ENCODE measurements around the gene MANEA.
A peak's percentile ranks its signal among the peaks of the same experiment; 100 is the strongest.
"Not testable (repeated sequence)": the region's sequence is repeated elsewhere in the genome, so short reads cannot be mapped to it uniquely, and the experiment has no call there.

The MANEA gene

GRCh38 chr6:95577304-95578105 lies at the start of gene MANEA:
TSS of gene MANEA (plus strand) at chr6:95577535. CDS start at chr6:95586440, 8,905 bp downstream.
- DNase-seq (ENCODE audit: low read depth), result peak; percentile 90

GRCh38 chr6:95529762-95530161 lies 47.6 kb upstream of the MANEA start:
- DNase-seq (ENCODE audit: low read depth), result no peak

- no peak for DNase-seq (ENCODE audit: low read depth)
Observed at GRCh38 chr6:95530176-95530819, 47.0 kb upstream of the MANEA start.

- DNase-seq (ENCODE audit: low read depth), result no peak
Observed at GRCh38 chr6:95543798-95544197, 33.5 kb upstream of the MANEA start.

- no peak for DNase-seq (ENCODE audit: low read depth)
Observed at GRCh38 chr6:95544517-95545225, 32.7 kb upstream of the MANEA start.

- no peak for DNase-seq (ENCODE audit: low read depth)
Observed at GRCh38 chr6:95545226-95545625, 32.1 kb upstream of the MANEA start.

- DNase-seq (ENCODE audit: low read depth), result no peak
Observed at GRCh38 chr6:95545686-95546085, 31.6 kb upstream of the MANEA start.

GRCh38 chr6:95546148-95546547 lies 31.2 kb upstream of the MANEA start:
- no peak for DNase-seq (ENCODE audit: low read depth)

GRCh38 chr6:95547043-95547442 lies 30.3 kb upstream of the MANEA start:
- no peak for DNase-seq (ENCODE audit: low read depth)

GRCh38 chr6:95548188-95548786 lies 29.0 kb upstream of the MANEA start:
- no peak for DNase-seq (ENCODE audit: low read depth)

GRCh38 chr6:95551678-95552324 lies 25.5 kb upstream of the MANEA start:
- no peak for DNase-seq (ENCODE audit: low read depth)

- no peak for DNase-seq (ENCODE audit: low read depth)
Observed at GRCh38 chr6:95553880-95554279, 23.5 kb upstream of the MANEA start.

- DNase-seq (ENCODE audit: low read depth), result not testable (repeated sequence)
Observed at GRCh38 chr6:95560956-95561355, 16.4 kb upstream of the MANEA start.

GRCh38 chr6:95569560-95569959 lies 7.8 kb upstream of the MANEA start:
- no peak for DNase-seq (ENCODE audit: low read depth)

- DNase-seq (ENCODE audit: low read depth), result no peak
Observed at GRCh38 chr6:95572098-95572497, 5.2 kb upstream of the MANEA start.

- DNase-seq (ENCODE audit: low read depth), result peak; percentile 37
Observed at GRCh38 chr6:95574811-95575210, 2.5 kb upstream of the MANEA start.

GRCh38 chr6:95576218-95576997 lies 927 bp upstream of the MANEA start:
- DNase-seq (ENCODE audit: low read depth), result no peak

GRCh38 chr6:95576998-95577303 lies 384 bp upstream of the MANEA start:
- DNase-seq (ENCODE audit: low read depth), result no peak

- DNase-seq (ENCODE audit: low read depth), result no peak
Observed at GRCh38 chr6:95578106-95578410, 723 bp downstream of the MANEA start.

- no peak for DNase-seq (ENCODE audit: low read depth)
Observed at GRCh38 chr6:95581073-95581472, 3.7 kb downstream of the MANEA start.

GRCh38 chr6:95584226-95584625 lies 6.9 kb downstream of the MANEA start:
- DNase-seq (ENCODE audit: low read depth), result not testable (repeated sequence)

GRCh38 chr6:95587989-95588388 lies 10.7 kb downstream of the MANEA start:
- DNase-seq (ENCODE audit: low read depth), result no peak

Data from fibroblast of the conjunctiva (primary cell).